PFSK-1 (cell line): ENCODE results near the gene ALS2.

Source experiments
- FOXP2 ChIP-seq: optimal IDR thresholded peaks from 2 replicates; pipeline ENCODE3; 2011; ENCODE audit warnings: borderline replicate concordance, control low read depth, inconsistent platforms; ENCODE audit not compliant: insufficient read depth; ENCODE audit errors: extremely low read length, extremely low read depth
- POLR2AphosphoS5 ChIP-seq: IDR thresholded peaks from 2 replicates; pipeline ENCODE4 v1.6.1; 2012; ENCODE audit warnings: low read depth, mild to moderate bottlenecking, control low read depth, low read length, moderate library complexity
- SIN3A ChIP-seq: IDR thresholded peaks from 2 replicates; pipeline ENCODE4 v1.6.1; 2012; ENCODE audit warnings: mild to moderate bottlenecking, low read length, moderate library complexity, borderline replicate concordance; ENCODE audit not compliant: insufficient read depth
- TAF1 ChIP-seq: IDR thresholded peaks from 2 replicates; pipeline ENCODE4 v1.6.1; 2012; ENCODE audit warnings: low read length, control low read depth, borderline replicate concordance; ENCODE audit not compliant: insufficient read depth
- TF ChIP-seq, protein P1 (sequence below), 2 experiments: IDR thresholded peaks; 2 replicates each; pipeline versions ENCODE4 v1.6.1 to v1.8.0; 2011 to 2012; ENCODE audit warnings: low read depth in 2 of 2, low read length in 2 of 2, control low read depth in 1 of 2, inconsistent platforms in 1 of 2, mild to moderate bottlenecking in 1 of 2, moderate library complexity in 1 of 2; ENCODE audit not compliant: insufficient read depth in 1 of 2

ALS2 gene

DNA sequence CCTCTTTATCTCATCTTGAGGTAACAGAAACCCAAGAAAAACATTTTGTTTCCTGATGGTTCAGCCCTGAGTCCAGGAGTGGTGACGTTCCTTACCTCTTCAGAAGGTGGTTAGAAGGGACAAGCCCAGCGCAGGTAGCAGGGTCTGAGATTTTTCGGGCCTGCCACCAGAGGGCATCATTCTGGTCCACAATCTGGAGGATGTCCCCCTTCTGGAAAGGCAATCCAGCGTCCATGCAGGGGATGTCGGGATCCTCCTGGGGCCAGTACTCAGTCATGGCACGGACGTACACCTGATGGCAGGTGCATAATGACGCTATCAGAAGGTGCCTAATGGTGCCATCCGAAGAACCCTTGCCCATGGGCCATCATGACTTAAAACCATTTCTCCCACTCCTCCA, 100.0 kb downstream of the ALS2 start:
- TF ChIP-seq SIN3A (no peak), TAF1 (no peak), FOXP2 (no peak), POLR2AphosphoS5 (no peak)
- TF ChIP-seq, protein P1, sequence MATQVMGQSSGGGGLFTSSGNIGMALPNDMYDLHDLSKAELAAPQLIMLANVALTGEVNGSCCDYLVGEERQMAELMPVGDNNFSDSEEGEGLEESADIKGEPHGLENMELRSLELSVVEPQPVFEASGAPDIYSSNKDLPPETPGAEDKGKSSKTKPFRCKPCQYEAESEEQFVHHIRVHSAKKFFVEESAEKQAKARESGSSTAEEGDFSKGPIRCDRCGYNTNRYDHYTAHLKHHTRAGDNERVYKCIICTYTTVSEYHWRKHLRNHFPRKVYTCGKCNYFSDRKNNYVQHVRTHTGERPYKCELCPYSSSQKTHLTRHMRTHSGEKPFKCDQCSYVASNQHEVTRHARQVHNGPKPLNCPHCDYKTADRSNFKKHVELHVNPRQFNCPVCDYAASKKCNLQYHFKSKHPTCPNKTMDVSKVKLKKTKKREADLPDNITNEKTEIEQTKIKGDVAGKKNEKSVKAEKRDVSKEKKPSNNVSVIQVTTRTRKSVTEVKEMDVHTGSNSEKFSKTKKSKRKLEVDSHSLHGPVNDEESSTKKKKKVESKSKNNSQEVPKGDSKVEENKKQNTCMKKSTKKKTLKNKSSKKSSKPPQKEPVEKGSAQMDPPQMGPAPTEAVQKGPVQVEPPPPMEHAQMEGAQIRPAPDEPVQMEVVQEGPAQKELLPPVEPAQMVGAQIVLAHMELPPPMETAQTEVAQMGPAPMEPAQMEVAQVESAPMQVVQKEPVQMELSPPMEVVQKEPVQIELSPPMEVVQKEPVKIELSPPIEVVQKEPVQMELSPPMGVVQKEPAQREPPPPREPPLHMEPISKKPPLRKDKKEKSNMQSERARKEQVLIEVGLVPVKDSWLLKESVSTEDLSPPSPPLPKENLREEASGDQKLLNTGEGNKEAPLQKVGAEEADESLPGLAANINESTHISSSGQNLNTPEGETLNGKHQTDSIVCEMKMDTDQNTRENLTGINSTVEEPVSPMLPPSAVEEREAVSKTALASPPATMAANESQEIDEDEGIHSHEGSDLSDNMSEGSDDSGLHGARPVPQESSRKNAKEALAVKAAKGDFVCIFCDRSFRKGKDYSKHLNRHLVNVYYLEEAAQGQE (IDR thresholded peaks at IDR 0.05; ENCODE audit: insufficient read depth in 1 of 2, low read depth in 2 of 2, low read length in 2 of 2), result no peak

DNA sequence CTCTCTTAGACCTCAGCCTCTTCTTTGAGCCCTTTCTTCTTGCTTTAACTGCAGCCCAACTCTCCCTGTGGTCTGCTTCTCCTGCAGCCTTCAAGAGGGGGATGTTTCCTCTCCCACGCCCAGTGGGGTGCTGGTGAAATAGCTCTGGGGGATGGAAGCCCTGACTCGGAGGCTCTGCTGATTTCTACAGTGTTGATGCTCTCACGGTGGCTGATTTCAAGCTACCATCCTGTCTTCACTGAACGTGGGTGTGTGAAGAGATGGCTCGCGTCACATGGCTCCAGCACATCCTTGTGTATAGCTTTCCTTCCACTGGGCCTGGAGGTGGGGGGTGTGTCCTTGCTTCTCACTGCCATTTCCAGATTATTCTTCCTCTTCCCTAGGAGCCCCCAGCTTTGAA, 102.3 kb downstream of the ALS2 start:
- no peak for TF ChIP-seq TAF1
- no peak for TF ChIP-seq POLR2AphosphoS5
- TF ChIP-seq, protein P1 (IDR thresholded peaks at IDR 0.05; ENCODE audit: insufficient read depth in 1 of 2, low read depth in 2 of 2, low read length in 2 of 2), result no peak
- no peak for TF ChIP-seq SIN3A
- no peak for TF ChIP-seq FOXP2

DNA sequence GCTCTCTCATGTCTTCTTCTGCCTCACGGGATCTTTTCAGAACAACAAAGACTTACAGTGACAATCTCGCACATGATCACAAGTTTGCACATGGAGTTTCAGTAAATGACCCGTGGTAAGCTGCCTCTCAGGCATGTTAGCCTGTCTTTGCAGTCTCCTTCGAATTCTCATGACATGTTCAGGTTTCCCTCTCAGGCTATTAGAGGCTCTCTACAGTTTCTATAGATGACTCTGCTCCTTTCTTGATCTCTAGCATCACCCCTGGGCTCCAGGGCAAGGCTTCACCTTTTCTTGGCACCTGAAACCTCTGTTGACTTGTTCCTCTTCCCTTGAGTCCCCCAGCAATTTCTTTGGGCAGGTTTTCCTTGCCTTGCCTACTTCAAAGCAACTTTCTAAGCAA, 105.3 kb downstream of the ALS2 start:
- TF ChIP-seq POLR2AphosphoS5, result no peak
- TF ChIP-seq SIN3A, result no peak
- no peak for TF ChIP-seq TAF1
- TF ChIP-seq FOXP2, result no peak
- TF ChIP-seq, protein P1 (IDR thresholded peaks at IDR 0.05; ENCODE audit: insufficient read depth in 1 of 2, low read depth in 2 of 2, low read length in 2 of 2), result no peak

DNA sequence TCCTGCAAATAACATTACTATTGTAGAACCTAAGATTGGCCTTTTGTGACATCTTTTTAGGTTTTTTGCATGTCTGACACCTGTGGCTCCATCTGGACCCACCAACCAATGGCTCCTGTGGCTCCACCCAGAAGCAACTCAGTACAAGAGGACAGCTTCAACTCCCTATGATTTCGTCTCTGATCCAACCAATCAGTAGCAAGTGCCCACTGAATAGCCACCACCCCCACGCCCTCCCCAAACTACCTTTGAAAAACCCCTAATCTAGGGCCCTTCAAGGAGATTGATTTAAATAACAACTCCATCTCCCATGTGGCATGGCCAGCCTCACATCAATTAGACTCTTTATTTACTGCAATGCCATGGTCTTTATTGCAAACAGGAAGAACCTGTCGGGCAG, 105.9 kb downstream of the ALS2 start:
- TF ChIP-seq, protein P1 (IDR thresholded peaks at IDR 0.05; ENCODE audit: insufficient read depth in 1 of 2, low read depth in 2 of 2, low read length in 2 of 2), result no peak
- no peak for TF ChIP-seq TAF1
- no peak for TF ChIP-seq SIN3A
- TF ChIP-seq POLR2AphosphoS5, result no peak
- no peak for TF ChIP-seq FOXP2

DNA sequence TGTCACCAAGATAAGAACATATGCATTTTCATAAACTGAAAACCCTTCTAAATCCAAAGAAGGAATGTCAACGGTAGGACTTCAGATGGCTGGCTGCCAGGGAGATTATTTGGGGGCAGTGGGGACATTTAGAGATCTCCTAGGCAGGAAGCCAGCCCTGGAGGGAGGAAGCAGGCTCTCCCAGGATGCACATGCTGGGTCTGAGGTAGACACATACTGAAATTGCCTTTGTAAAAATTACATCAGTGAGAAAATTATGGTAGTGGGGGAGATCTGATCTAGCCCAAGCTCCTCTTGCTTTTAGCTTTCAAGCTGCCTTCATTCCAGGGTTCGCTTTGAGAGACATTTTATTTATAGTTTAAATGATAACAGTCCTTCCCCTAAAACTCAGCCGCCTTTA, 106.4 kb downstream of the ALS2 start:
- TF ChIP-seq, protein P1 (IDR thresholded peaks at IDR 0.05; ENCODE audit: insufficient read depth in 1 of 2, low read depth in 2 of 2, low read length in 2 of 2), result no peak
- TF ChIP-seq TAF1 (no peak), POLR2AphosphoS5 (no peak), FOXP2 (no peak), SIN3A (no peak)
